Ectodermal cell (in vitro differentiated cells): ENCODE results near the gene GNB1.

Source experiments
- H3K27ac ChIP-seq: 2 replicates; pipeline ENCODE4 v1.7.0; 2013; ENCODE audit warnings: mild to moderate bottlenecking, low read depth, low read length; ENCODE audit not compliant: insufficient read depth, poor library complexity, severe bottlenecking
- H3K27me3 ChIP-seq: 2 replicates; pipeline ENCODE4 v1.7.0; 2013; ENCODE audit warnings: mild to moderate bottlenecking, low read length; ENCODE audit not compliant: insufficient read depth, control insufficient read depth, poor library complexity, severe bottlenecking
- H3K36me3 ChIP-seq: one replicate; pipeline ENCODE4 v1.7.0; 2013; ENCODE audit warnings: low read length; ENCODE audit not compliant: control insufficient read depth, insufficient read depth
- H3K4me1 ChIP-seq: one replicate; pipeline ENCODE4 v1.7.0; 2013; ENCODE audit warnings: low read length; ENCODE audit not compliant: control insufficient read depth, insufficient read depth
- H3K4me3 ChIP-seq: 2 replicates; pipeline ENCODE4 v1.7.0; 2013; ENCODE audit warnings: low read depth, low read length, control low read depth; ENCODE audit not compliant: insufficient read depth
- H3K9me3 ChIP-seq: 2 replicates; pipeline ENCODE4 v1.7.0; 2013; ENCODE audit warnings: mild to moderate bottlenecking, low read length, moderate library complexity; ENCODE audit not compliant: control insufficient read depth
- WGBS, 2 experiments: methylation state at CpG; one replicate each; pipeline ENCODE4 v1.1.7; 2013; ENCODE audit warnings: missing lambda C conversion rate in 2 of 2; 5-methylcytosine and 5-hydroxymethylcytosine counted together

Gene GNB1

GRCh38 chr1:1775327-1776226 lies 115.3 kb downstream of the GNB1 start:
- H3K27ac ChIP-seq = no peak overlapping the region
- peaks cover 10% of the 10 kb centered on the region for H3K27me3 ChIP-seq
- peaks cover 9% of the 10 kb centered on the region for H3K36me3 ChIP-seq
- H3K4me1 ChIP-seq = peaks cover 25% of the 10 kb centered on the region
- WGBS, 2 experiments = 90 to 92% methylated on average over 11 of the region's 11 CpGs
- no peak overlapping the region for H3K4me3 ChIP-seq
- H3K9me3 ChIP-seq = no peaks in the 10 kb centered on the region

- H3K27me3 ChIP-seq = no peaks in the 10 kb centered on the region
- H3K27ac ChIP-seq = no peak overlapping the region
- peaks cover 9% of the 10 kb centered on the region for H3K36me3 ChIP-seq
- peaks cover 13% of the 10 kb centered on the region for H3K4me1 ChIP-seq
- H3K4me3 ChIP-seq = no peak overlapping the region
- 93 to 96% methylated on average over 3 to 4 of the region's 4 CpGs for WGBS, 2 experiments
- H3K9me3 ChIP-seq = peaks cover 2% of the 10 kb centered on the region
Observed at GRCh38 chr1:1773874-1774273, 117.0 kb downstream of the GNB1 start.

DNA sequence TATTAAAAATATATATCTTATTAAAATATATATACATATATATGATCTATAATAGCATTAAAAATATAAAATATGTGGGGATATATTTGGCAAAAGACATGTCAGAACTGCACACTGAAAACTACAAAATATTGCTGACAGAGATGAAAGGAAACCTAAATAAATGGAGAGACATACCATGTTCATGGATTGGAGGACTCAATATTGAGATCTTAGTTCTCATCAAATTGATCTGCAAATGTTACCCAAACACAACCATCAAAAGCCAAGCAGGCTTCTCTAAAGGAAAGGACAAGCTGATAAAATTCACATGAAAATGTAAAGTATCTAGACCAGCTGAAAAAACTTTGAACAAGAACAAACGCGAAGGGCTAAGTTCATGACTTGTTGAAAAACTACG lies 119.8 kb downstream of the GNB1 start:
- H3K4me1 ChIP-seq = peaks cover 8% of the 10 kb centered on the region
- no peaks in the 10 kb centered on the region for H3K27me3 ChIP-seq
- H3K4me3 ChIP-seq = no peak overlapping the region
- WGBS, 2 experiments = 96 to 98% methylated on average over 3 of the region's 3 CpGs
- no peak overlapping the region for H3K27ac ChIP-seq
- peaks cover 2% of the 10 kb centered on the region for H3K9me3 ChIP-seq
- peaks cover 9% of the 10 kb centered on the region for H3K36me3 ChIP-seq

GRCh38 chr1:1770102-1770501 lies 120.8 kb downstream of the GNB1 start:
- no peak overlapping the region for H3K4me3 ChIP-seq
- no peaks in the 10 kb centered on the region for H3K27me3 ChIP-seq
- no peaks in the 10 kb centered on the region for H3K4me1 ChIP-seq
- peaks cover 10% of the 10 kb centered on the region for H3K36me3 ChIP-seq
- peaks cover 2% of the 10 kb centered on the region for H3K9me3 ChIP-seq
- H3K27ac ChIP-seq = no peak overlapping the region
- WGBS, 2 experiments = 90 to 95% methylated on average over 3 of the region's 3 CpGs

DNA sequence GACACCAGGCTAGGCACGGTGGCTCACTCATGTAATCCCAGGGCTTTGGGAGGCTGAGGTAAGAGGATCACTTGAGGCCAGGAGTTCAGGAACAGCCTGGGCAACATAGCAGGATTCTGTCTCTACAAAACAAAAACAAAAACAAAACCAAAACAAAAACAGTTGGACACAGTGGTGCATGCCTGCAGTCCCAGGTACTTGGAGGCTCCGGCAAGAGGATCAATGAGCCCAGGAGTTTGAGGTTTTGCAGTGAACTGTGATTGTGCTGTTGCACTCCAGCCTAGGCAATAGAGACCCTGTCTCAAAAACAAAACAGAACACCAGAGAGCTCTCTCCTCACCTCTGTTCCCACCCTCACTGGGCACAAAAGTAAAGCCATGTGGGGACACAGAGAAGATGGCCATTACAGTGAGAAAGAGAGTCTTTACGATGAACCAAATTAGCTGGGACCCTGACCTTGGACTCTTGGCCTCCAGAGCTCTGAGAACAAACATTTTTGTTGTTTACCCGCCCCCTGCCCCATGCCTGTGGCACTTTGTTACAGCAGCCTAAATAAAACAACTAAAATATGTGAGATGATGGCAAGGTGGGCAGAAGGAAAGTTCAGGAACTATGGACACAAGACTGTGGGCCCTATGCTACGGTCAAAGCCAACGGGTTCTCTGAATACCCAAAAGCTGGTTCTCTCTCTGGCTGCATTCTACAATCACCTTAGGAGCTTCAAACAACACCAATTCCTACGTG lies 122.5 kb downstream of the GNB1 start:
- H3K4me3 ChIP-seq = no peak overlapping the region
- H3K4me1 ChIP-seq = no peaks in the 10 kb centered on the region
- H3K27me3 ChIP-seq = no peaks in the 10 kb centered on the region
- WGBS, 2 experiments = 93 to 95% methylated on average over 7 of the region's 7 CpGs
- H3K27ac ChIP-seq = no peak overlapping the region
- H3K36me3 ChIP-seq = peaks cover 13% of the 10 kb centered on the region
- H3K9me3 ChIP-seq = peaks cover 2% of the 10 kb centered on the region

DNA sequence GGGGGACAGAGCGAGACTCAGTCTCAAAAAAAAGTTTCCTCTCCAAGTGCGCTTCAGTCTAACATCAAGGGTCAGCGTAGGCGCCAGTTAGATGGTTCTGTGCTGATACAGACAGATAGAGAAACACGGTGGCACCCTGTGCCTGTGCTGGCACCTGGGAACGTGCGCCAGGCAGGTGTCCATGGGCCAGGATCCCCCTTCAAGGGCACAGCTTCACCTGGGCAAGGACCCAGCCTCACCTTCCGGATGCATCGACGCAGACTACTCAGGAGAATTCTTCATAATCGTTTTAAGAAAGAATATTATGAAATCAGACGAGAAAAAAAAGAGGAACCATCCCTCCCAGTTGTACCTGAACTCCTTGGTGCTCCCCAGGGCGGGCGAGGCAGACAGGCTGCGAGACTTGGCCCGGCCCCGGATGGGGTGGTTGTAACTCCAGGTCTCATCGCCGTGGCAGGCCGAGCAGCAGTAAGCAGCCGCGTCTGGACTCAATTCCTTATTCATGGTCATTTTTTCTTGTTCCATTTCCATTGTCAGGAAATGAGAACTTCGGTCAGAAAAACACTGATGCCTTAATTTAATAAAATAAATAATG lies 125.9 kb downstream of the GNB1 start:
- Histone ChIP-seq H3K36me3 (peaks cover 13% of the 10 kb centered on the region), H3K9me3 (no peaks in the 10 kb centered on the region), H3K27ac (no peak overlapping the region), H3K4me3 (no peak overlapping the region), H3K27me3 (no peaks in the 10 kb centered on the region), H3K4me1 (no peaks in the 10 kb centered on the region)
- WGBS, 2 experiments = 94 to 95% methylated on average over 22 of the region's 23 CpGs

GRCh38 chr1:1763657-1764621 lies 126.9 kb downstream of the GNB1 start:
- Histone ChIP-seq H3K36me3 (peaks cover 15% of the 10 kb centered on the region), H3K4me1 (no peaks in the 10 kb centered on the region), H3K4me3 (no peak overlapping the region), H3K27ac (no peak overlapping the region), H3K9me3 (no peaks in the 10 kb centered on the region), H3K27me3 (no peaks in the 10 kb centered on the region)
- WGBS, 2 experiments = 92% methylated on average over 32 of the region's 32 CpGs

DNA sequence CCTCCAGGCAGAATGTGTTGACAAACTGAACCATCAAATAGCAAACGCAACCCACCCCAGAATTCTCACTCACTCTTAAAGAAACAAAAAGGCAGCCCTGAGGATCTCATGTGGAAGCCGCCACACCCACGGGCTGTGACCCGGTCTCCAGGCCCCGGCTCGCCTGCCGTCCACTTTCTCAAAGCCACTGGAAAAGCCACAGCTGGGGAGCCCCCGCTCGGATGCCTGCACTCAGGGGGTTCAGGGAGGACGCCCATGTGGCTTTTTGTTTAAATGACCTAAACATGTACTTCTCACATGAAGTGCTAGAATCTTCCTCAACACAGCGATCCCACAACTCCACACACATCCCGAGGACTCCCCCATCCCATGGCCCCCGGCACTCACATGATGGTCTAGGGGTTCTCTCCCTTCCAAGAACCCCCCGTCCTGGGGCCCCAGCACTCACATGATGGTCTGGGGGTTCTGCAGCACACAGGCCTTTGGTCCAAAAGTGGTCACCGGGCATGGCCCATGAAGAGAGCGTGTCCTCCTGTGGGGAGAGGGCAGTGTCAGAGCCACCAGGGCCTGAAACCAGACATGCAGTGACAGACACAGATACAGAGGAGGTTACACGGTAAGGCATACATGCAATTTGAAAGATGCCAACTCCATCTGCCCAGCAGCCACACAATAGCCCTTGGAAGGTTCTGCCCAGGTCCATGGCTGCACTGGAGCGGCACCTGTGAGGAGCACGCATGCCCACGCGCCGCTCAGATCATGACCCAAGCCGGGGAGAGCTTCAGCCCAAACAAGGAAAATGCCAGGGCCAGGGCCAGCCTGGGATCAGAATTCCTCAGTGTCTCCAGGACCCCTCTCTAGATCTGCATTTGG lies 129.1 kb downstream of the GNB1 start:
- no peaks in the 10 kb centered on the region for H3K9me3 ChIP-seq
- H3K27me3 ChIP-seq = no peaks in the 10 kb centered on the region
- H3K27ac ChIP-seq = no peak overlapping the region
- no peaks in the 10 kb centered on the region for H3K4me1 ChIP-seq
- H3K4me3 ChIP-seq = no peak overlapping the region
- WGBS, 2 experiments = 97% methylated on average over 23 of the region's 23 CpGs
- peaks cover 15% of the 10 kb centered on the region for H3K36me3 ChIP-seq

DNA sequence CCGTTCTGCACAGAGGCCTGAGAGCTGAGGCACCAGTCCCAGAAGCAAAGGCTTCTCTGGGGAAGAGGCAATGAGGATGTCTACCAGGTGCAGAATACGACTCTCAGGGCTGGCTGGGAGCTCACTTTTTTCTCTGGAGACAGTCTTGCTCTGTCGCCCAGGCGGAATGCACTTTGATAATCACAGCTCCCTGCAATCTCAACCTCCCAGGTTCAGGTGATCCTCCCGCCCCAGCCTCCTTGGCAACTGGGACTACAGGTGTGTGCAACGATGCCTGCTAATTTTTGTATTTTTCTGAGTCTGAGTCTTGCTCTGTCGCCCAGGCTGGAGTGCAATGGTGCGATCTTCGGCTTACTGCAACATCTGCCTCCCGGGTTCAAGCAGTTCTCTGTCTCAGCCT lies 130.2 kb downstream of the GNB1 start:
- Histone ChIP-seq H3K4me3 (no peak overlapping the region), H3K36me3 (peaks cover 23% of the 10 kb centered on the region), H3K27me3 (no peaks in the 10 kb centered on the region), H3K4me1 (no peaks in the 10 kb centered on the region), H3K27ac (no peak overlapping the region), H3K9me3 (no peaks in the 10 kb centered on the region)
- WGBS, 2 experiments = 94 to 96% methylated on average over 10 of the region's 10 CpGs
